Measurements from ENCODE around the gene CCKAR. TPM values are rescaled to one million over a fixed set of nuclear protein-coding genes. Genes with fewer than 3 reads are reported as not detected.

Gene CCKAR
- polyA plus RNA-seq, 3 donors from 2014 or later = not detected

DNA sequence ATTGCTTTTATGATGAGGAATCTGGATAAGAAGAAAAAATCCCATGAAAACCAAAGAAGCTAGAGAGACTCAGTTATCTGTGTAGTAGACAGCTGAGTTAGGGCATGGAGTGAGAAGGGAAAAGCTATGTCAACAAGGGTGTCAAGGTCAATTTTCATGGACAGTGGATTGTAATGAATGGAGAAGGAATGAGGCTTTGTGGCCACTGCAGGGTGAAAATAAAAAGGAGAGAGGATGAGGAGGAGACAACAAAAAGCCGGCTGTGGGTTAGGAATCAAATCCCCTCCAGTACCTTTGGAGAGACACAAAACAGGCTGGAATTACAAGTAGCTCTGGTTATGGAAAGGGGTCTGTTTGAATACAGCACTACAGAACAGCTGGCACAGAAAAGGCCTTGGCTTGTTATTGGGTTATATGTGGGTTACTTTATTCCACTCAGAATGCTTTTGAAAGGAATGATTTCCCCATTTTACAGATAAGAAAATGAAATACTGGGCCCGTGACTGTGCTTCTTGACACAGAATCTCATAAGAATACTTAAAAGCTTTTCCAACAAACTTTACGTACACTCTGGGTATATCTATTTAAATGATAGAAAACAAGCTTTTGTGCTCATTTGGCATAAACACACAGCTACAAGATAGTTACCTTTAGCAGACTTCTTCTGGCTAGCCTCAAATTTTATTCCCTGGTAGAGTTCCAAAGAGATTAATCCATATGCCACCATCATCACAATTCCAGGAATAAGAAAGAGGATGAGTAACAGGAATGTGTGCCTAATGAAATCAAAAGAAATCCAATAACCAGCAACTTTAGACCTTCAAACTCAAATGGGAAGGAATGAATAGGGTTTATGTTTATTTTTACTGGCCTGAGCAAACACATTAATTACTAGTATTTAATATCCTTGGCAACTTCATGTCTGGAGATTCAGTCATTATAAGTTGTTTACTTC, 7.5 kb downstream of the CCKAR start:
- no peak for DNase-seq
- Mint-ChIP-seq H3K4me1 (no peaks in the 10 kb centered on the region), H3K27ac (no peak overlapping the region), H3K27me3 (ENCODE audit: low read depth in 3 of 3) (peaks cover 0 to 6% (median 2%) of the 10 kb centered on the region in 3 donors), H3K9me3 (no peaks in the 10 kb centered on the region), H3K4me3 (no peak overlapping the region), H3K36me3 (no peaks in the 10 kb centered on the region)

DNA sequence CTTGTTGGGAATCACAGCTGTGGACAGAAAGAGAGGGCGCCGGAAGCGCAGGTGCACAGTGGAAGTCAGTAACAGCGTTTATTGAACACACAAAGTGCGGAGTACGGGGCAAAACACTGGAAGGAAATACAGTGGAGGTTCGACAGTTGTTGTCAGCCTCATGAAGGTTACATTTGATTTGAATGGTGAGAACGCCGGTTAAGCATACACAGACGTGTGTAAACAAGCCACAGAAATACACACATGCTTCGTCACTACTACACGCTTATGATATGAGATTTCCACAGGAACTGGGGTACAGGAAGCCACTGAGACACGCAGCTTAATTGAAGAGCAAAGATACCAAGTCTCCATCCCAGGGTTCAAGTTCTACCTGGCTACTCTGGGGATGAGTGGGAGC, 12.0 kb downstream of the CCKAR start:
- H3K9me3 Mint-ChIP-seq = no peaks in the 10 kb centered on the region
- H3K4me1 Mint-ChIP-seq = no peaks in the 10 kb centered on the region
- H3K4me3 Mint-ChIP-seq = no peak overlapping the region
- H3K36me3 Mint-ChIP-seq = no peaks in the 10 kb centered on the region
- DNase-seq = no peak
- peaks cover 0 to 14% (median 1%) of the 10 kb centered on the region in 3 donors for H3K27me3 Mint-ChIP-seq (ENCODE audit: low read depth in 3 of 3)
- no peak overlapping the region for H3K27ac Mint-ChIP-seq

DNA sequence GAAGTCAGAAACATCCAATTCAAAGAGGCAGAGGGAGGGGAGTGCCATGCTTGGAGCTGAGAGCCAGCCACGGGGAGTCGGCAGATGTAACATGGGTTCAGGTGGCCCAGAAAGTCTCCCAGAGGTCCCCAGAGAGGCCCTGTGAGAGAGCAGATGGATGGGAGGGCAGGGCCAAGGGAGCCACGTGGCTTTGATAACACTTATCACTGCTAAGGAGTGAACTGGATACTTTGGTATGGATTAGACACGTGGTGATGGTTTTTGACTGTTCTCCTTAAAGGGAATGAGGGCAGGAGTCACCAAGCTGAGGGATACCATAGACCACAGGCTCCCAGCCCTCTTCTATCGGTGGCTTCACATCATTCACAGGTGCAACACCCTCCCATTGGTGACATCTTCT, 13.7 kb downstream of the CCKAR start:
- Mint-ChIP-seq H3K27ac (no peak overlapping the region), H3K27me3 (ENCODE audit: low read depth in 3 of 3) (peaks cover 0 to 14% (median 3%) of the 10 kb centered on the region in 3 donors), H3K36me3 (peaks cover 0 to 1% (median 0%) of the 10 kb centered on the region in 3 donors), H3K4me1 (no peaks in the 10 kb centered on the region), H3K9me3 (no peaks in the 10 kb centered on the region), H3K4me3 (no peak overlapping the region)
- DNase-seq = no peak

DNA sequence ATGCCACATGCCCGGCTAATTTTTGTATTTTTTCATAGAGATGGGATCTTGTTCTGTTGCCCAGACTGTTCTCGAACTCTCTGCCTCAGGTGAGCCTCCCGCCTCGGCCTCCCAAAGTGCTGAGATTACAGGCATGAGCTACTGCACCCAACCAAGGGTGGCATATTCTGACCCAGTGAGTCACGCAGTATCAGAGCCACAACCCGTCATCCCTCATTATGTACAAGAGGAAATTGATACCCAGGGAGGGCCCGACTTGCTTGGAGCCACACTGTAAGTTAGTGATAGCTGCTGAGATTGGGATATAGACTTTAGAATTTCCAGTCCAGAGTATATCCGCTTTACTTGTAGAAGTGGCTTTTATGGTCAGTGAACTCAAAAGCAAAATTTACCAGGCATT, 14.6 kb downstream of the CCKAR start:
- Mint-ChIP-seq H3K4me1 (no peaks in the 10 kb centered on the region), H3K9me3 (no peaks in the 10 kb centered on the region), H3K27me3 (ENCODE audit: low read depth in 3 of 3) (peaks cover 0 to 11% (median 3%) of the 10 kb centered on the region in 3 donors), H3K36me3 (peaks cover 0 to 3% (median 0%) of the 10 kb centered on the region in 3 donors), H3K27ac (no peak overlapping the region), H3K4me3 (no peak overlapping the region)
- no peak for DNase-seq

DNA sequence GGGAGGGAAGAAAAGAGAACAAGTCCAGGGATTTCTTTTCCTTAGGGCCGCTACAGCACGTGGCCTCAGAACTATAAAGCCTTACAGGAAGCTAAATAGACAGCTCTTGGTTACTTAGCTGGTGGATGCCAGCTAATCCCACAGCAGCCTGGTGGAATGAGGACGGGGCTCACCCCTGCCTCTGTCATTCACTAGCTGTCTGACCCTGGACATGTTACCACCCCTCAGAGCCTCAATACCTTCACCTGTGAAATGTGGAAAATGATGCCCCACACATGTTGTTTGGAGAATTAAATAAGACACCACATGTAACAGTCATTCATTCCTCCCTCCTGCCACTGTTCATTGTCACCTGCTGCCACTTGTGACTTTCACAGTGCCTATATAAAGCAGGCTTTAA, 15.7 kb downstream of the CCKAR start:
- Mint-ChIP-seq H3K27me3 (ENCODE audit: low read depth in 3 of 3) (peaks cover 0 to 11% (median 3%) of the 10 kb centered on the region in 3 donors), H3K27ac (no peak overlapping the region), H3K36me3 (peaks cover 0 to 3% (median 0%) of the 10 kb centered on the region in 3 donors), H3K4me1 (no peaks in the 10 kb centered on the region), H3K4me3 (no peak overlapping the region), H3K9me3 (no peaks in the 10 kb centered on the region)
- DNase-seq = no peak

DNA sequence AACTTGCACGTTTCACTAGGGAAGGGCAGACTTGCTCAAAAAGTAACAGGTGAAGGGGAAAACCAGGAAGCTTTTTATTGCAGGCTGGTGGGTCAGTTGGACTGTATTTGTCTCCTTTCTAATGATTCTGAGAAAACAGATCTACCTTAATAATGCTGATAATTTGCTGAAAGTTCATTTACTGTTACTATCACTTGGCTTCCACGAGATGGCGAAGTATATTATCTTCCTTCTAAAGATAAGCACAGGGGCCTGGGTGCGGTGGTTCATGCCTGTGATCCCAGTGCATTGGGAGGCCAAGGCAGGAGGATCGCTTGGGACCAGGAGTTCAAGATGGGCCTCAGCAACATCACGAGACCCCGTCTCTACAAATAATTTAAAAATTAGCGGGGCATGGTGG, 16.4 kb downstream of the CCKAR start:
- DNase-seq = no peak
- no peaks in the 10 kb centered on the region for H3K9me3 Mint-ChIP-seq
- no peak overlapping the region for H3K4me3 Mint-ChIP-seq
- H3K36me3 Mint-ChIP-seq = peaks cover 0 to 3% (median 0%) of the 10 kb centered on the region in 3 donors
- H3K27me3 Mint-ChIP-seq (ENCODE audit: low read depth in 3 of 3) = peaks cover 0 to 11% (median 3%) of the 10 kb centered on the region in 3 donors
- no peaks in the 10 kb centered on the region for H3K4me1 Mint-ChIP-seq
- no peak overlapping the region for H3K27ac Mint-ChIP-seq

DNA sequence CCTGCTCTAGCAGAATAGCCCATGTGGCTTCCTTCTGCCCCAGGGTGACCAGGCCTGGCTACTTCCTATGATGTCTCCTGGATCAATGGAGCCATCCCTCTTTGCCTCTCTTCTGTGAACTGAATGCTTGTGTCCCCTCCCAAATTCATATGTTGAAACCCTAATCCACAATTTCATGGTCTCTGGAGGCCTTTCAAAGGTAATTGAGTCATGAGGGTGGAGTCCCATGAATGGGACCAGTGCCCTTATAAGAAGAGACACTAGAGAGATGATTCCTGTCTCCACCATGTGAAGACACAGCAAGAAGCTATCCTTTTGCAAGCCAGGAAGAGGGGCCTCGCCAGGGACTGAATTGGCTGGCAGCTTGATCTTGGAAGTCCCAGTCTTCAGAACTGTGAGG, 18.4 kb downstream of the CCKAR start:
- H3K4me1 Mint-ChIP-seq = no peaks in the 10 kb centered on the region
- no peak for DNase-seq
- no peak overlapping the region for H3K27ac Mint-ChIP-seq
- H3K27me3 Mint-ChIP-seq (ENCODE audit: low read depth in 3 of 3) = peaks cover 0 to 6% (median 5%) of the 10 kb centered on the region in 3 donors
- H3K4me3 Mint-ChIP-seq = no peak overlapping the region
- H3K9me3 Mint-ChIP-seq = no peaks in the 10 kb centered on the region
- peaks cover 0 to 3% (median 0%) of the 10 kb centered on the region in 3 donors for H3K36me3 Mint-ChIP-seq

DNA sequence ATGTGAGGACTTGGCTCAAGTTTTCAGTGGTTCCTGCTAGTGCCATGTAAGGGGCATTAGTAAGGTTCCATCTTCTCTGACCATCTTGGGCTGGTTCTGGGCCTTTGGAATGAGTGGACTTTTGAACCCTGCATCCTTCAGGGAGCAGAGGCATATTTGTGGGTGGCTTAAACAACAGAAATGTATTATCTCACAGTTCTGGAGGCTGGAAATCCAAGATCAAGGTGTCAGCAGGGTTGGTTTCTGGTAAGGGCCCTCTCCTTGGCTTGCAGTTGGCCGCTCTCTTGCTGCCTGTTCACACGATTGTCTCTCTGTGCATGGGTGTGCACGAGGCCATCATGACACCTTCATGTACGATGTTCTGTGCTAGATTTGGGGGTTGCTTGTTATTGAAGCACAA, 21.3 kb downstream of the CCKAR start:
- peaks cover 0 to 3% (median 0%) of the 10 kb centered on the region in 3 donors for H3K36me3 Mint-ChIP-seq
- H3K27me3 Mint-ChIP-seq (ENCODE audit: low read depth in 3 of 3) = peaks cover 0 to 4% (median 3%) of the 10 kb centered on the region in 3 donors
- no peaks in the 10 kb centered on the region for H3K4me1 Mint-ChIP-seq

DNA sequence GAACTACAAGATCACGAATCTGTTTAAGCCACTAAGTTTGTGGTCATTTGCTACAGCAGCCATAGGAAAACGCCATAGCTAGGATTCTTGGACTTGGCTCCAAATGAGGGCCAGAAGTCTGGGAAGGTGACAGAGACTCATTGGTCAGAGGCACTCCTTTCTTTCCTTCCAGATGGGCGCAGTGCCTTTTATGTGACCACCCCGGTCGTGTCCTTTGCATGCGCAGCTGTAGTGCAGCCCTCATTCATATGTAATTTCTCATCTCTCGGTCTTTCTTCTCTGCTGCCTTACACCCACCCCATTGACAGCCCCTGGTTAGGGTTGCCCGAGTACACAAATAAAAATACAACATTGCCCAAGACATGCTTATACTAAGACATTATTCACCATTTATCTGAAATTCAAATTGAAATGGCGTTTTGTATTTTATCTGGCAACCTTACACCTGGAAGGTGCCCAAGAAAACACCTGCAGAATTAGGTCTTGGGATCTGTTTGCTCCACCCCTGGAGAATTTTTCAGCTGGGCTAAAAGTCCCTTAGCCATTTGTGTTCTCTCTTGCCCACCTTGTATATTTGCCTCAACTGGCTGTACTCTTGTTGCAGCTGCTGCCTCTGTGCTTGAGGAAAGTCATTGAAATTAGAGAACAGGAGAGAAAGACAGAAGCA, 21.9 kb downstream of the CCKAR start:
- no peak overlapping the region for H3K4me3 Mint-ChIP-seq
- no peaks in the 10 kb centered on the region for H3K9me3 Mint-ChIP-seq
- H3K27me3 Mint-ChIP-seq (ENCODE audit: low read depth in 3 of 3) = peaks cover 0 to 4% (median 3%) of the 10 kb centered on the region in 3 donors
- DNase-seq = no peak
- no peaks in the 10 kb centered on the region for H3K4me1 Mint-ChIP-seq
- H3K27ac Mint-ChIP-seq = no peak overlapping the region
- H3K36me3 Mint-ChIP-seq = peaks cover 0 to 3% (median 0%) of the 10 kb centered on the region in 3 donors

More for the DNA sequence above, 21.3 kb downstream of the CCKAR start:
- no peak for DNase-seq
- Mint-ChIP-seq H3K9me3 (no peaks in the 10 kb centered on the region), H3K4me3 (no peak overlapping the region), H3K27ac (no peak overlapping the region)

DNA sequence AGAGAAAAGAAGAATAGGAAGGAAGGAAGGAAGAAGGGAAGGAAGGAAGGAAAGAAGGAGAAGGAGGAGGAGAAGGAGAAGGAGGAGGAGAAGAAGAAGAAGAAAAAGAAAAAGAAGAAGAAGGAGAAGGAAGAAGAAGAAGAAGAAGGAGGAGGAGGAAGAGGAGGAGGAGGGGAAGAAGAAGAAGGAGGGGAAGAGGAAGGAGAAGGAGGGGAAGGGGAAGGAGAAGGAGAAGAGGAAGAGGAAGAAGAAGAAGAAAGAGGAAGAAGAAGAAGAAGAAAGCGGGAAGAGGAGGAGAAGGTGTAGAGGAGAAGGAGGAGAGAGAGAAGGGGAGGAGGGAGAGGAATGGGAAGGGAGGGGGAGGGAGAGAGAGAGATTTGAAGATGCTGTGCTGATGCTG, 22.6 kb downstream of the CCKAR start:
- H3K36me3 Mint-ChIP-seq = peaks cover 0 to 3% (median 0%) of the 10 kb centered on the region in 3 donors
- DNase-seq = no peak
- H3K4me3 Mint-ChIP-seq = no peak overlapping the region
- no peaks in the 10 kb centered on the region for H3K4me1 Mint-ChIP-seq
- no peaks in the 10 kb centered on the region for H3K9me3 Mint-ChIP-seq
- H3K27me3 Mint-ChIP-seq (ENCODE audit: low read depth in 3 of 3) = peaks cover 2 to 5% (median 4%) of the 10 kb centered on the region in 3 donors
- H3K27ac Mint-ChIP-seq = no peak overlapping the region

DNA sequence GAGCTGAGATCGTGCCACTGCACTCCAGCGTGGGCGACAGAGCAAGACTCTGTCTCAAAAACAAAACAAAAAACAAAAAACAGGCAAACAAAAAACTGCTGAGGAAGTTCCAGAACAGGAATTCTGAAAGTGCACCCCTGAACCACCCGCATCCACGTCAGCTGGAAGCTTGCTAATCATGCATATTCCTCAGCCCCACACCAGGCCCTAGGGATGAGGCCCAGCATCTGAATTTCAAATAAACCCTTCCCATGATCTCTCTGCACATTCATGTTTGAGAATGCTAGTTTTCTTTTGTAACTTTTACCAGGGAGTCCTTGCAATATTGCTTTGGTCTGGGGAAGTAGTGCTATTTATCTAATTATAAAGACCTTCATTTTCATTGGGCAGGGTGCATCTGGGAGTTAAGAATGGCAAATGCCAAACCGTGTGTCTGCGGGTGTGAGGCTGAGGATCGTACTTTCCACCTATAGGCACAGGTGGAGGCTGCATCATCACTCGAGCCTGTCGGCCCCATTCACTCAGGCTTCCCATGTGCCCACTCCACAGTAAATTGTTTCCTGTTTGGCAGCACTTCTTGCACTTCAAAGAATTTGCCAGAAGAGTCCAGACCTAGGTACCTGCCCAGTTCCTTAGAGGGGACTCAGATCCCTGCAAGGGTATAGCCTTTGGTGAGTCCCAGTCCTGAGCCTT, 23.6 kb downstream of the CCKAR start:
- Mint-ChIP-seq H3K27ac (no peak overlapping the region), H3K27me3 (ENCODE audit: low read depth in 3 of 3) (peaks cover 2 to 4% (median 3%) of the 10 kb centered on the region in 3 donors), H3K9me3 (no peaks in the 10 kb centered on the region), H3K4me1 (no peaks in the 10 kb centered on the region), H3K36me3 (peaks cover 0 to 3% (median 0%) of the 10 kb centered on the region in 3 donors), H3K4me3 (no peak overlapping the region)
- no peak for DNase-seq

DNA sequence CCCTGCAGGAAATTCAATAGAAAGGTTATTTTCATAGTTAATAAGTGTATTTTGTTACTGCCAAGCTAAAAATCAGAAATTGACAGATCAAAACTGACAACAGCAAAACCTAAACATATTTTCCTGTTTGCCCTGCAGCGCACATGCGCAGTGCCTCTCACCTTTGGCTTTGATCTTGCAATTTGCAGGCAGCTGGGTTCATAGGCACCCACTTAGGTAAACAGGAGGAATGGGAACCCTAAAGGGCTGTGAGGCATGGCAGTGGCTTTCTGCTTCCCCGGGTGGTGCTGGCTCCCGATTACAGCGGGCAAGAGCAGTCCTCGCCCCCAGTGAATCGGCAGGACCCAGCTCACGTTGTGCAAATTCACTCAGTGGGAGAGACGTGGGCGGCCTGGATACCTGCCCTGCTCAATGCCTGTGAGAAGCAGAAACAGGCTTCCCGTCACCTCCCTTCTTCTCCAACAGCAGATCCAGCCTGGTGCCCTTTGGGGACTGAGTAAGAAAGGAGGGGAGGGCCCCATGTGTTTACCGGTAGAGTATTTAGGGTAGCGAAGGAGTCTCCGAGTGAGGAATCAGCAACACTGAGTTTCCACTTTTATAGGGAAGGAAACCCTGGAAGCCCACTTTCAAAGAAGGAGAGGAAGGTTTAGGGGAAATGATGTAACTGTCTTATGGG, 25.7 kb downstream of the CCKAR start:
- Mint-ChIP-seq H3K4me3 (no peak overlapping the region), H3K9me3 (no peaks in the 10 kb centered on the region), H3K27me3 (ENCODE audit: low read depth in 3 of 3) (peaks cover 2 to 4% (median 3%) of the 10 kb centered on the region in 3 donors), H3K36me3 (no peaks in the 10 kb centered on the region), H3K4me1 (no peaks in the 10 kb centered on the region), H3K27ac (no peak overlapping the region)
- DNase-seq = no peak

DNA sequence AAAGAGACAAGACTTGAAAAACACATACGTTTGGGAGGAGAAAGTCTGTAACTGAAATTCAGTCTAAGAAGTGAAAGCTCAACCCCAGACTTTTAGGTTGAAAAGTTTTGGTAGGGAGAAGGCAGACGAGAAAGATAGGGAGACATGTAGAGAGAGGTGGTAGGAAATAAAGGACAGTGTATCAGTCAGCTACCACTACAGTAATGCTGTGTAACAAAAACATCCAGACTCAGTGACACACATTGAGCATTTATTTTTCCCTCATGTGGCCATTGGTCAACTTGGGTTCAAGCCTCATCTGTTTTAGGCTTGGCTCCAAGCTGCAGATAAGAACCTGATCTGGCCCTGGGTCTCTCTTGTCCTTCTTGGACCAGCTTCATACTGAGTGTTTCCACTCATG, 26.9 kb downstream of the CCKAR start:
- H3K27me3 Mint-ChIP-seq (ENCODE audit: low read depth in 3 of 3) = peaks cover 2 to 8% (median 4%) of the 10 kb centered on the region in 3 donors
- no peak overlapping the region for H3K27ac Mint-ChIP-seq

More for the DNA sequence above, 26.9 kb downstream of the CCKAR start:
- Mint-ChIP-seq H3K4me1 (peaks cover 3 to 8% of the 10 kb centered on the region in 2 donors), H3K4me3 (no peak overlapping the region), H3K36me3 (no peaks in the 10 kb centered on the region), H3K9me3 (no peaks in the 10 kb centered on the region)
- DNase-seq = no peak
